ENCODE results near the gene CATSPERZ.

The CATSPERZ gene

GRCh38 chr11:64348383-64349024, 48.3 kb downstream of the CATSPERZ start:
- no peak overlapping the region for H3K4me3 ChIP-seq (ENCODE audit: low read depth, low read length)
- no peak for TF ChIP-seq CTCF (IDR thresholded peaks at IDR 0.05; ENCODE audit: control insufficient read depth, extremely low read depth, insufficient read depth)
- DNase-seq (ENCODE audit: low read depth) = no peak

GRCh38 chr11:64349025-64349387, 48.8 kb downstream of the CATSPERZ start:
- TF ChIP-seq CTCF (IDR thresholded peaks at IDR 0.05; ENCODE audit: control insufficient read depth, extremely low read depth, insufficient read depth) = no peak
- no peak for DNase-seq (ENCODE audit: low read depth)
- no peak overlapping the region for H3K4me3 ChIP-seq (ENCODE audit: low read depth, low read length)

- DNase-seq (ENCODE audit: low read depth) = no peak
- H3K4me3 ChIP-seq (ENCODE audit: low read depth, low read length) = no peak overlapping the region
These were observed 49.2 kb downstream of the CATSPERZ start for GRCh38 chr11:64349404-64349803.

GRCh38 chr11:64351136-64351631, 51.0 kb downstream of the CATSPERZ start:
- no peak overlapping the region for H3K4me3 ChIP-seq (ENCODE audit: low read depth, low read length)
- DNase-seq (ENCODE audit: low read depth) = no peak
- no peak for TF ChIP-seq CTCF (IDR thresholded peaks at IDR 0.05; ENCODE audit: control insufficient read depth, extremely low read depth, insufficient read depth)

More at GRCh38 chr11:64349404-64349803, 49.2 kb downstream of the CATSPERZ start:
- TF ChIP-seq CTCF (IDR thresholded peaks at IDR 0.05; ENCODE audit: control insufficient read depth, extremely low read depth, insufficient read depth) = no peak

- H3K4me3 ChIP-seq (ENCODE audit: low read depth, low read length) = no peak overlapping the region
- no peak for TF ChIP-seq CTCF (IDR thresholded peaks at IDR 0.05; ENCODE audit: control insufficient read depth, extremely low read depth, insufficient read depth)
- DNase-seq (ENCODE audit: low read depth) = no peak
These were observed 52.2 kb downstream of the CATSPERZ start for GRCh38 chr11:64352099-64352994.

GRCh38 chr11:64352995-64353714, 53.0 kb downstream of the CATSPERZ start:
- H3K4me3 ChIP-seq (ENCODE audit: low read depth, low read length) = no peak overlapping the region
- TF ChIP-seq CTCF (IDR thresholded peaks at IDR 0.05; ENCODE audit: control insufficient read depth, extremely low read depth, insufficient read depth) = no peak
- DNase-seq (ENCODE audit: low read depth) = no peak
